ENCODE results near the gene TRMT1.

The TRMT1 gene

GRCh38 chr19:13101590-13102415 lies 14.7 kb downstream of the TRMT1 start:
- DNase-seq = no peak

GRCh38 chr19:13100841-13101589 lies 15.5 kb downstream of the TRMT1 start:
- peak; percentile 80 for DNase-seq

GRCh38 chr19:13100031-13100588 lies 16.4 kb downstream of the TRMT1 start:
- DNase-seq = peak; percentile 62

GRCh38 chr19:13099073-13099999 lies 17.2 kb downstream of the TRMT1 start:
- peak; percentile 90 for DNase-seq

- DNase-seq = peak; percentile 89
Observed at GRCh38 chr19:13098277-13099072, 18.1 kb downstream of the TRMT1 start.

GRCh38 chr19:13097463-13098258 lies 18.9 kb downstream of the TRMT1 start:
- DNase-seq = peak; percentile 84

- DNase-seq = peak; percentile 76
Observed at GRCh38 chr19:13097033-13097462, 19.5 kb downstream of the TRMT1 start.

- peak; percentile 87 for DNase-seq
Observed at GRCh38 chr19:13095934-13096927, 20.3 kb downstream of the TRMT1 start.

- DNase-seq = peak; percentile 49
Observed at GRCh38 chr19:13095393-13095784, 21.2 kb downstream of the TRMT1 start.

- peak; percentile 76 for DNase-seq
Observed at GRCh38 chr19:13094771-13095392, 21.7 kb downstream of the TRMT1 start.

- no peak for DNase-seq
Observed at GRCh38 chr19:13094106-13094504, 22.4 kb downstream of the TRMT1 start.

- DNase-seq = peak; percentile 92
Observed at GRCh38 chr19:13093407-13094105, 23.0 kb downstream of the TRMT1 start.

GRCh38 chr19:13092606-13093235 lies 23.8 kb downstream of the TRMT1 start:
- no peak for DNase-seq

- no peak for DNase-seq
Observed at GRCh38 chr19:13092158-13092543, 24.4 kb downstream of the TRMT1 start.

GRCh38 chr19:13091400-13092157 lies 25.0 kb downstream of the TRMT1 start:
- no peak for DNase-seq

GRCh38 chr19:13090511-13091231 lies 25.9 kb downstream of the TRMT1 start:
- DNase-seq = no peak
